Body of pancreas (tissue), 4 donors: ENCODE results near the gene CYTH1.

ENCODE experiments used
- CTCF ChIP-seq, 7 experiments: fragments of 450-650 bp in 4 of 7; fragments of 200-600 bp in 3 of 7; sonication (generic) in 3 of 7; IDR thresholded peaks; one replicate each; pipeline ENCODE4 v1.5.1; 2016 to 2019; ENCODE audit warnings: antibody characterized with exemption in 7 of 7
- POLR2A ChIP-seq, 3 donors: fragments of 450-650 bp; IDR thresholded peaks; one replicate each; pipeline ENCODE4 v1.6.1; 2016; ENCODE audit warnings: antibody characterized with exemption in 3 of 3, mild to moderate bottlenecking in 2 of 3

- TF ChIP-seq CTCF (IDR thresholded peaks at IDR 0.05) (no peak), POLR2A (IDR thresholded peaks at IDR 0.05) (no peak)
These were observed 30.5 kb downstream of the CYTH1 start for GRCh38 chr17:78751447-78752161.
